ENCODE measurements around the gene FAM187B.
A peak's percentile ranks its signal among the peaks of the same experiment; 100 is the strongest.
"Not testable (repeated sequence)": the region's sequence is repeated elsewhere in the genome, so short reads cannot be mapped to it uniquely, and the experiment has no call there.

Gene FAM187B

DNA sequence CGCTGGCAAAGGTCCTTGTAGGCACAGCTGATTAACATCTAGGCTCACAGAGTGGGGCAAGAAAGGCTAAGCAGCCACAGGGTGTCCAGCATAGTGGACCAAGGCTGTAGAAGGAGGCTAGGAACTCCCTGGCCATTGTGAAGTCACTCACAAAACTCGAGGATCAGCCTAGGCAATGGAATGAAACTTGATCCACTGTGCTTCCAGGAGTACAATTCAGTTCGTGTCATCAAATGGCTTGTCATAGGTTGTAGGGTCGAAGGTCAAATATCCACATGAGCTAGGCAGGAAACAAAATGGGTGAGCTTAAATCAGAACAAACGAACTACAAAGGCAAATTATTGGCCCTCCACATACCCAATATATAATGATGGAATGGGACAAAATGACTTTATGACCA lies 4.4 kb upstream of the FAM187B start:
- DNase-seq, result no peak

DNA sequence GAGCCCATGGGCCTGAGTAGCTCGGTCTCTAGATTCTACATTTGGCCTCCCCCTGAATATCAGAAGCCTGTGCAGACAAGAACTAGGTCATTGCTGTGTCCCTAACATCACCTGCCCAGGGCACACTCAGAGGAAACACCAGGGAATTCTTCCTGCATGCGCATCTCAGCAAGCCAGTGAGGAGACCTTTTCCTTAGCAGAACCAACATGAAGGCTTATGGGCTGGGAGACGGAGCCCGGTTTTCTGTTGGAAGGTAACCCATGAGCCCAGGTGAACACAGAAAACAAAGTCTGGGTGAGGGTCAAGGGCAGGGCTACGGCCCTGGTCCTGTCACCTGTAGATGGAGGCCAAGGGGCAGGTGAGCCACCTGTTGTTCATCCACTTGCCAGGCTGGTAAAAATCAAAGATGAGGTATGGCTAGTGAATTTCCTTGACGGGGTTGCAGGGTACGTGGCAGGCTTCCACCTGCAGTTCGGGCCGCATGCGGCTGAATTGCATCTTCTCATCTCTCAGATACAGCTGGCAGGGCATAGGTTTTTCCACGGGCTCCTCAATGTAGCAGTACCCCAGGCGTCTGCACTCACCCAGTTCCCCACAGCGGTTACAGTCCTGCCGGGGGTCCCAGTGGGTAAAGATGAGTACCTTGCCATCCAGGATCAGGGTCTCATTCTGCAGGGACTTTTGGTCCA lies 3.6 kb upstream of the FAM187B start:
- DNase-seq, result no peak

DNA sequence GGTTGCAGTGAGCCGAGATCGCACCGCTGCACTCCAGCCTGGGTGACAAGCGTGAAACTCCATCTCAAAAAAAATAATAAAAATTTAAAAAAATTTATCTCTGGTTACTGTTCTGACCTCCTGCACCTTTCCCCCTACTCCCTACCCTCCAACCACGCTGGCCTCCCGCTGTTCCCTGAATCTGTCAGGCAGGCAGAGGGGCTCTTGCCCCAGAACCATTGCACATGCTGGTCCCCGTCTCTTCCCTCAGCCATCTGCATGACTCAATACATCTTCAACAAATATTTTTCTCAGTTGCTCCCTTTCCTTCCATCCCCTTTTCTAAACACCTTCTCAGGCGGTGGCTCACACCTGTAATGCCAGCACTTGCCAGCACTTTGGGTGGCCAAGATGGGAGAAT lies 1.1 kb upstream of the FAM187B start:
- no peak for DNase-seq

DNA sequence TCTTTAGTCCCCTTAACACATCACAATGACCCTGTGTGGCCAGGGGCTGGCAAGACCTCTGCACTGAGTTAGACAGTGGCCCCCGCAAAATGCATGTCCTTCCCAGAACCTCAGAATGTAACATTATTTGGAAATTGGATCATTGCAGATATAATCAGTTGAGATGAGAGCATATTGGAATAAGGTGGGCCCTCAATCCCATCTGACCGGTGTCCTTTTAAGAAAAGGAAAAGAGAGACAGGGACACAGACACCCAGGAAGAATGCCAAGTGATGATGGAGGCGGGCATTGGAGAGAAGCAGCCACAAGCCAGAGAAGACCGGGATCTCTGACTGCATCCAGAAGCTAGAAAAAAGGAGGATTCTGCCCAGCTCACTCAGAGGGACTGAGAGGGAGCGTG lies 1.8 kb downstream of the FAM187B start:
- DNase-seq, result no peak

DNA sequence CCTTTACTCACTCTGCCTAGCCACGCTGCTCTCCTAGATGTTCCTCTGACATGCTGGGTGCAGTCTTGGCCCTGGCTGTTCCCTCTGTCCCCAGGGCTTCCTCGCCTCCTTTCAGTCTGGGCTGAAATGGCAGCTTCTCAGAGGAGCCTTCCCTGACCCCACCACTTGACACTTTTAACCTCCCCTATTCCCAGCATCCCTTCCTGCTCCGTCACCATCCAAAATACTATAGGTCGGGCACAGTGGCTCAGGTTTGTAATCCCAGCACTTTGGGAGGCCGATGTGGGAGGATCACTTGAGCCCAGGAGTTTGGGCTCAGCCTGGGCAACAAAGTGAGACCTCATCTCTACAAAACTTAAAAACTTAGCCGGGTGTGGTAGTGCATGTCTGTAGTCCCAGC lies 2.6 kb downstream of the FAM187B start:
- no peak for DNase-seq

DNA sequence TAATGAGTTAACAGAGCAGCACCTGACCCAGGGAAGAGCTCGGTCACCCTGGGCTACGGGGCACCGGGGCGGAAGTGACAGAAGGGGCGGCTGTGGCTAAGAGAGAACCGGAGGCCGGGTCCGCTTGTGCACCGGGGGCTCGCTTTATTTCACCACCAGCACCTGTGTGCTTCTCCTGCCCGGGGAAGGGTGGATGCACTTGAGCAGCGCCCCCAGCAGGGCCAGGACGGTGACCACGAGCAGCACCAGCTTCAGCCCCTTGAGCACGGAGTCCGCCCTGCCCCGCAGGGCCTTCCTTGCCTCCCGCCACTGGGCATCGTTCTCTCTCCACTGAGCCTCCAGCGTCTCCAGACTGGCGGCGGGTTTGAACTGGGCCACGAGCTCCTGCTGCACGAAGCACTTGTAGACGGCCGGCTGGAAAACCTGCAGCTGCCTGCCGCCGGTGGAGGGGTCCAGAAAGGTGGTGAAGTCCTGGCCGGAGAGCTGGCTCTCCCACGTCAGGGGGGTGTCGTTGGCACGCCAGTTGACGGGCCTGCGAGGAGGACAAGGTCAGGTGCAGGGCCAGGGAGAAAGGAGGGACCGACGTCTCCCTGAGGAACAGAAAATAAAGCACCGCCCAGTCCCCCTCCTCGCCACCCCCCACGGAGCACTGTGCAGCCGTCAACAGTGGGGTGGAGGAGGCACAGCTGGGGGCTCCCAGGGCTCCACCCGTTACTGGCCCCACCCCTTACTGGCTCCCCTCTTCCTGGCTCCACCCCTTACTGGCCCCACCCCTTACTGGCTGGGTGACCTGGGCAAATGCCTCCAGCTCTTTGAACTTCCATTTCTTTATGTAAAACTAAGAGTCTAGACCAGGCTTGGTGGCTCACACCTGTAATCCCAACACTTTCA lies 3.6 kb downstream of the FAM187B start:
- DNase-seq, result no peak

DNA sequence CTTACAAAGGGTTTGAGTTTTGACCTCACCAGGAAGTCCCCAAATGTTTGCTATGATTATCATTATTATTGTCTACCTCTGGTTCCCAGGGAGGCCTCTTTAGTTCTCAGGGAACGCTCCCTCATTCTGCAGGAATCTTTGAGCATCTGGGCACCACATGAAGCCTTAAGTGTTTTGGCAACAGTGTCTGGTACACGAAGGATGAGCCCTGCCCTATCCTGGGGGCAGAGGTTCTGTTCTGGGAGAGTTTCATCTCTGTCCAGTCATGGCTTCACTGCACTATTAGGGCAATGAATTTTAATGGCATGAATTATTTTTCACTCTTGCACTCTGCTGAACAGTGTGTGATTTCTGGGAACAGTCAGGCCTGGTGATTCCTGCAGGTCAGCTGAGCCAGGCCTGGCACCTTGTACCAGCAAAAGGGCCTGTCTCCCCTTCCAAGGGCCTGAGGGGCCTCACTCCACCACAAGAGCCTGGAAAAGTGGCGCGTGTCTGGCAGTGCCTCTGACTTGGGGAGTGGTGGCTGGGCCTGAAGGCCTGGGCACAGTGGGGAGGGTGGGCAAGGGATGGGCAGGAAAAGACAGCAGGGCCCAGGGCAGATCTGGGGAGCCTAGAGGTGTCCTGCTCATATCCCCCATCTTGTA lies 4.6 kb downstream of the FAM187B start:
- no peak for DNase-seq

DNA sequence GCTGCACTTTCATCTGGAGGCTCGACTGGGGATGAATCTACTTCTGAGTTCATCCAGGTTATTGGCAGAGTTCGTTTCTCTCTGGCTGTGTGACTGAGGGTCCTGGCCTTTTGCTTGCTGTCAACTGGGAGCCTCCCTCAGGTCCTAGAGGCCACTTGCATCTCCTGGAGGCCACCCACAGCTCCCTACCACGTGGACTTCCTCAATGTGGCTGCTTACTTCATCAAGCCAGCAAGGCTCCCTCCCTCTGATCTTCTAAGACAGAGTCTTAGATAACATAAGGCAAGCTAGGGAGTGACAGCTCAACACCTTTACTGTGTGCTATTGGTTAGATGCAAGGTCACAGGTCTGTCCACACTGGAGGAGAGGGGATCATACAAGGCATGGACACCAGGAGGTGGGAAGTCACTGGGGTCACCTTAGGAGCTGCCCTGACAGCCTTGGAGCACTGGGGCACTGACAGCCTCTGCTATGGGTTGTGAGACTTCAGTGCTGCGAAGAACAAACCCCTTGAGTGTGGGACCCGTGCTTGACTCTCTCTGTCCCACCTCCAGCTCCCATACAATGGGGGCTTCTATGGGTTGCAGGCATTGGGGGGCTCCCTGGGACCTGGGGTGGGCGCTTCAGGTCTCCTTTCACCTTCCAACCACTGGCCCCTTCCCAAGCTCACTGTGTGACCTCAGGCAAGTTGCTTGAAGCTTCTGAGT lies 5.3 kb downstream of the FAM187B start:
- DNase-seq, result no peak

DNA sequence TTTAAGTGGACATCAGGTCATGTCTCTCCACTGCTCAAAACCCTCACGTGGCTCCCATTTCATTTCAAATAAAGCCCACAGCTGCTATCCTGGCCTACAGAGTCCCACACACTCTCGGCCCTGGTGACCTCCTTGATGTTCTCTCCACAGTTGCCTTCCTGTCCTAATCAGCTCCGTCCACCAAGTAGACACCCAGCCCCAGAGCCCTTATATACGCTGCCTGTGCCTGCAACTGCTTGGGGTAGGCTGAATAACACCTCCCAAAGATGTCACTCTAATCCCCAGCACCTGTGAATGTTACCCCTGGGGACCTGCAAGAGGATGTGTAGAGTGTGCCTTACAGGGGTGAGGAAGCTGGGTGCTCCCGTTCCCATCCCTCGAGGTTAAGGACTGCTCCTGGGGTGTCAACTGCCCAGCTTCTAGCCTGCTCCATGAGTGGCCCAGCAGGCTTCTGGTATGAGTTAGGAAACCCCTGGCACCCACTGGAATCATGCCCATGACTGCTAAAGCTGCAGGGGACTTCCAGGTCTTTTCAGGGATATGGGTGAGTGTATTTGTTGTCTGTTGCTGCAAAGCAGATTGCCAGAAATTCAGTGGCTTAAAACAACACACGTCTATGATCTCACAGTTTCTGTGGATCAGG lies 6.0 kb downstream of the FAM187B start:
- DNase-seq, result no peak

DNA sequence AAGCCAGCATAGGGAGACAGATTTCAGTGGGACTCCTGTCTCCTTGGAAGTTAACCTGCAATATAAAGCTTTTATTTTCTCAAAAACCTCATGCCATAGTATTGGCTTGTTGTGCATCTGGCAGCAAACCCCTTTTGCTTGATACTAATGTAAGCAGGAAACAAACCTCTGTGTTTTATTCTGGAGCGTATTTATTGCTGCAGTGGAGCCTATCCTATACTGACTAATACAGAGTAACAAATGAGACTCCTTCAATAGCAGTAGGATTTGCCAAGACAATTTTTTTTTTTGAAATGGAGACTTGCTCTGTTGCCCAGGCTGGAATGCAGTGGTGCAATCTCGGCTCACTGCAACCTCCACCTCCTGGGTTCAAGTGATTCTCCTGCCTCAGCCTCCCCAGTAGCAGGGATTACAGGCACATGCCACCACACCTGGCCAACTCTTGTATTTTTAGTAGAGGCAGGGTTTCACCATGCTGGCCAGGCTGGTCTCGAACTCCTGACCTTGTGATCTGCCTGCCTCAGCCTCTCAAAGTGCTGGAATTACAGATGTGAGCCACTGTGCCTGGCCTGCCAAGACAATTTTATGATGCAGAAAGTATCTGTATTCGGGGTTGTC lies 7.5 kb downstream of the FAM187B start:
- DNase-seq, result not testable (repeated sequence)

DNA sequence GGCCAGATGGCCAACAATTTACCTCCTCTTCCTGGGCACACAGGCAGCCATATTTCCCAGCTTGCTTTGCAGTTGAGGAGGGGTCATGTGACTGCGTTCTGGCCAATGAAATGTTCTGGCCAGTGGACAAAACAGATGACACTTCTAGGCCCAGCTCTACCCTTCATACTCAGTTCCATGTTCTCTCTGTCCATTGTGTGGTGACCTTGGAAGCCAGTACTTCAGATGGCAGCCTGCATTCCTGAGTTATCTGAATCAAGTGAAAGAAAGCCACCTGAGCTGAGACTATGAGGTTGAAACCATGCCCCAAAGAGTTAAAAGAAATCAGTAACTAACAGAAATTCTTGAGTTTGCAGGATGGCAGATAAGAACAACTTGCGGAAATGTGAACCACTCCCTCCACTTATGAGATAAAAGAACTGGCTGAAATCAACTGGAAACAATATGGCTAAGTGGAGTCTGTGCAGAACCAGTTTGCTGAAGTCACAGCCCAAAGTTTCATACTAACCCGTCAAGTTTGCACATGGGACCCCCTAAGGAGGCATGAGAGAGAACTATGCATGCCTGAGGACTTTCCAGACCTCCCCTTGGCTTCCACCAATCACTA lies 8.1 kb downstream of the FAM187B start:
- no peak for DNase-seq

DNA sequence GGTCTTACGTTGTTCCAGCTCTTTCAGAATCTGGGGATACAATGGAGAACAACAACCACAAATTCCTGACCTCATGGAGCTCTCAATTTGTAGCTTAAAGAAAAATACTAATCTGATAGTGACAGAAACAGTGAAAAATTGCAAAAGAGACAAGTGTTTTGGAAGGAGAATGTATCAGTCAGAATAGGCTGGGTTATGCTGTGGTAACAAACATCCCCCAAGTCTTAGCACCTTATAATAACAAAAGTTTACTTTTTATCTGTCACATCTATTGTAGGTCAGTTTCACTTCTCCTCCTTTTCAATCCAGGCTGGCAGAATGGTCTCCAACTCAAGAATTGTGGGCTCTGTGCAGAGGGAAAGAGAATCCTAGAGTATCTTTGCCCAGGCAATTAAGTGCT lies 9.5 kb downstream of the FAM187B start:
- DNase-seq, result no peak

DNA sequence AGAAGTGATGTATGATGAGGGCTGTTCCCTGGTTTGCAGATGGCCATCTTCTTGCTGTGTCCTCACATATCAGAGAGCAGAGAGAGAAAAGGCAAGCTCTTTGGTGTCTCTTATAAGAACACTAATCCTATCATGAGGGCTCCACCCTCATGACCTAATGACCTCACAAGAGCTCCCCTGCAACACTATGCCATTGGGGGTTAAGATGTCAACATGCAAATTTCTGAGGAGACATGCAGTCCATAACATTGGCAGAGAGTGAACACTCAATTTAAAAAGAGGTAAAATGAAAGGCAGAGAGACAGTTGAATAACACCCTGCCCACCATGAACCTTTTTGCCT lies 10.9 kb downstream of the FAM187B start:
- no peak for DNase-seq

DNA sequence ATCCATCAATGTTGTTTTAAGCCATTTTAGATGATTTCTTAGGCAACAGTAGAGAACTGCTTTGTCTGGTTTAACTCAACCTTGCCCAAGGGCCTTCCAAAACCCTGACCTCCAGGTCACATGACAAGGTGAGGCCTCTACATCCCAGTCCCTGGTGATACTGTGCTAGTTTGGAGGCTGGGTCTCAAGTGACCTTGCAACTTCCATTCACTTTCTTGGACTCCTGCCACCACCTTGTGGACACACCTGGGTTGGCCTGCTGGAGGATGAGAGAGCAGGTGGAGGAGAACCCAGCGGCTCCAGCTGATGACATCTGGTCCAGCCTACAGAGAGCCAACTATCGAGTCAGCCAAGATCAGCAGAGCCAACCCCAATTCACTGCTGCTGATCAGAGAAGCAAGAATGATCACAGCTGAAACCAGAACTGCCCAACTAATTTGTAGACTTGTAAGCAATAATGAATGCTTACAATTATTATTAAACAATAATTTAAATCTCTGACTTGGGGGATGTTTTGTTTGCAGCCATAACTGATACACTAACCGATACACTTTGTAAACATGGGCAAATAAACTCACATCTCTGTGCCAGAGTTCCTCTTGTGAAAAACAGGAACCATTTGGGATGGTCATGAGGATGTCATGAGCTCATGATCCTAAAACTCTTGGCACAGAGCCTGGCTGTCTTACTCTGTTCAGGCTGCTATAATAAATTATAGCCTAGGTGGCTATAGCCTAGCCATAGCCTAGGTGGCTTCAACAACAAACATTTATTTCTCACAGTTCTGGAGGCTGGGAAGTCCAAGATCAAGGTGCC lies 11.5 kb downstream of the FAM187B start:
- DNase-seq, result no peak

DNA sequence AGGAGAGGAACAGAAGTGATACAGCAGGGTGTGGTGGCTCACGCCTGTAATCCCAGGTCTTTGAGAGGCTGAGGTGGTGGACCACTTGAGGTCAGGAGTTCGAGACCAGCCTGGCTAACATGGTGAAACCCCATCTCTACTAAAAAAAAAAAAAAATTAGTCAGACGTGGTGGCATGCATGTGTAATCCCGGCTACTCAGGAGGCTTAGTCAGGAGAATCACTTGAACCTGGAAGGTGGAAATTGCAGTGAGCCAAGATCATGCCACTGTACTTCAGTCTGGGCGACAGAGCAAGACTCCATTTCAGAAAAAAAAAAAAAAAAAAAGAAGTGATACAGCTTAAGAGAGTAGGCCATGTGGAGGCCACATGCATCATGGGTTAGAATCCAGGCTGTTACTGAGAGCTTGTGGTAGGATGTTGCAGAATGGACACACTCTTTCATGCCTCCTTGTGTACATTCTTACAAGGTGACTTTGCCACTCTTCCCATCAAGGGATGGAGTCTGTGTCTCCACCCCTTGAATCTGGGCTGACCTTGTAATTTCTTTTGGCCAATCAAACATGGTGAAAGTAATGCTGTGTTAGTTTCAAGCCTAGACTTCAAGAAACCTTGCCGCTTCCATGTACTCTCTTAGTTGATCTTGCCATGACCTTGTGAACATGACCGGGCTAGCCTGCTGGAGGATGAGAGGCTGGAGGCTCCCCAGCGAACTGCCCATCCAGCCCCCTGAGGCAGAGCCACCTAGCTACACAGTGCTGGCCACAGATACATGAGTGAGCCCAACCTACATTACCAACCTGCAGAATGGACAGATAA lies 12.3 kb downstream of the FAM187B start:
- no peak for DNase-seq

DNA sequence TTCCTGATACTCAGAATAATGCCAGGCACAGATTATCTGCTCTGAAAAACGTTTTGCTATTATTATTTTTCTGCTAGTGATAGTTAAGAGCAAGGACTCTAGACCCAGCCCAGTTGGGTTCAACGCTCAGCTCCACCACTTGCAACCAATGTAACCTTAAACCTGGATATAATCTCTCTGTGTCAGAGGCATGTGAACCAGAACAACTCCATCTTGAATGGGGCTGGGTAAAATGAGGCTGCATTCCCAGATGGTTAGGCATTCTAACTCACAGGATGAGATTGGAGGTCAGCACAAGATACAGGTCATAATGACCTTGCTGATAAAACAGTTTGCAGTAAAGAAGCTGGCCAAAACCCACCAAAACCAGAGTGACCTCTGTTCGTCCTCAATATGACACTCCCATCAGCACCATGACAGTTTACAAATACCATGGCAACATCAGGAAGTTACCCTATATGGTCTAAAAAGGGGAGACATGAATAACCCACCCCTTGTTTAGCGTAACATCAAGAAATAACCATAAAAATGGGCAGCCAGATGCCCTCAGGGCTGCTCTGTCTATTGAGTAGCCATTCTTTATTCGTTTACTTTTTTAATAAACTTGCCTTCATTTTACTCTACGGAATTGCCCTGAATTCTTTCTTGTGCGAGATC lies 13.6 kb downstream of the FAM187B start:
- no peak for DNase-seq

DNA sequence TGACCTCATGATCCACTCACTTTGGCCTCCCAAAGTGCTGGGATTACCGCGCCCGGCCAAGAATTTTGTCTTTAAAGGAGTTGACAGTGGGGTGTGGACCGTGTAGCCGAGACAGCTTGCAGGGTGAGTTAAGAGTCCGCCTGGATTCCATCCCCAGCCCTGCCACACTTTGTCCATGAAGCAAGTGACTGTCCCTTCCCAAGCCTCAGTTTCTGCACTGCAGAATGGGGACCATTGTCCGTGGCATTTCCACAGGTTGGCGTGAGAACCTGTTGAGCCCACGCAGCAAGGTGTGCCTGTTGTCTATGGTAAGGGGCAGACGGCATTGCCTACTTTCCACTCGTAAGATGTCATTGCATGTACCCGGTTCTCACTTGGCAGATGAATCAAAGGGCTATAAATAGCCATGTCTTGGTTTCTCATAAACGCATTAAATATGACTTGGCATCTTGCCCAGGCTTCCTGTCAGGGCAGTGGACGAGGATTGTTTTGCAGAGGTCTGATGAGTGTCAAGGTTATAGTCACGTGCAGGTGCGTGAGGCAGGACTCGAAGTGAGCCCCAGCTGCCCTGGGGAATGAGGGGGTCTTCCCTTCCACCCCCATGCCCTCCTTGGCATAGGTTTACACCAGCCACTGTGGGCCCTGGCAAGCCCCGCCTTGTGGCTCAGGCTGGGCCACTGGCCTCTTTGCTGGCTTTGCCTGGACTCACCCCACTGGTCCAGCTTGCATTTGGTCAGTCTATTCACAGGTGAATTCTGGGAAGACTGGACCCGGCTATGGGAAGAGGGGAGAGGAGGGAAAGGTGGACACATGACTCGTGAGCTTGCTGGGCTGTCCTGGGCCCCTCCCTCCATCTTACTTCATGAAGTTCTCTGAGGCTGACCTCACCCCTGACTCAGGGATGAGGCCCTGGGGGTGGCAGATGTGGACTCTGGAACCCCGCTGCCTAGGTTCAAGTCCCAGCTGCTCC lies 14.6 kb downstream of the FAM187B start:
- DNase-seq, result peak; percentile 33

DNA sequence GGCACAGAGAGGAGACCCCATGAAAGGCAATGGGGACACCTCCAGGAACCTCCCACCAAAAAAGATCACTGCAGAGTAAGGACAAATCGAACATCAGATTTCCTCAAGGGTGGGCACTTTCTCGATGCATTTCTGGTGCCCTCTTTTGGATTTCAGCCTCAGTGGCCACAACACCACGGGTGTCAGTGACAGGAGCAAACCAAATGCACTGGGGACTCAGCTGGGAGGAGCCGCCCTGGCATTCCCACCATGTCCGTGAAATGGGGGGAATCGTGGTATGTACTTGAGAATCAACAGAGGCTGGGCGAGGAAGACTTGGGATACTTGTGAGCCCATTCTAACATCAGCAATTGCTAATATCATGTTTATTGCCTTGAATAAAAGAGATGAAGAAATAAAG lies 16.3 kb downstream of the FAM187B start:
- DNase-seq, result no peak
